ENCODE measurements around the gene IQGAP2.

IQGAP2 gene

DNA sequence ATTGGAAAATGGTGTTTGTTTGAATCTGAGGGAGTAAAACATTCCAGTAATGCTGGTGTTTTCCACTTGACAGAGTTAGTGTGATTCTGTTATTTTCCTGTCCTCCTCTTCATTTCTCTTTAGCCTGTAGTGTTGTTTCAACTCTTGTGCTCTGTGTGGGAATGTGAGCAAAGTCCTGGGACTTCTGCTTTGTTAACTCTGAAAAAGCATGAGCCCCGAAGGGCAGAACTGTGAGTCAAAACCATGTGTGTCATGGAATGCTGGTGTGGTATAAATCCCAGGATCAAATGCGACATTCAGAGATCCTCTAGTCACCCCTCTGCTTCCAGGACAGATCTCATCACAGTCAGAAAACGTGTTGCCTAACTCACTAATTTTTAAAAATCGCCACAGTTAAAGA, 321.8 kb downstream of the IQGAP2 start:
- DNase-seq = peak; percentile 89
- in situ Hi-C loops (cut with HindIII; ENCODE audit: low pct_ligation_motif_present, low sequenced_read_pairs) = no loop called here
- TF ChIP-seq, protein P1, sequence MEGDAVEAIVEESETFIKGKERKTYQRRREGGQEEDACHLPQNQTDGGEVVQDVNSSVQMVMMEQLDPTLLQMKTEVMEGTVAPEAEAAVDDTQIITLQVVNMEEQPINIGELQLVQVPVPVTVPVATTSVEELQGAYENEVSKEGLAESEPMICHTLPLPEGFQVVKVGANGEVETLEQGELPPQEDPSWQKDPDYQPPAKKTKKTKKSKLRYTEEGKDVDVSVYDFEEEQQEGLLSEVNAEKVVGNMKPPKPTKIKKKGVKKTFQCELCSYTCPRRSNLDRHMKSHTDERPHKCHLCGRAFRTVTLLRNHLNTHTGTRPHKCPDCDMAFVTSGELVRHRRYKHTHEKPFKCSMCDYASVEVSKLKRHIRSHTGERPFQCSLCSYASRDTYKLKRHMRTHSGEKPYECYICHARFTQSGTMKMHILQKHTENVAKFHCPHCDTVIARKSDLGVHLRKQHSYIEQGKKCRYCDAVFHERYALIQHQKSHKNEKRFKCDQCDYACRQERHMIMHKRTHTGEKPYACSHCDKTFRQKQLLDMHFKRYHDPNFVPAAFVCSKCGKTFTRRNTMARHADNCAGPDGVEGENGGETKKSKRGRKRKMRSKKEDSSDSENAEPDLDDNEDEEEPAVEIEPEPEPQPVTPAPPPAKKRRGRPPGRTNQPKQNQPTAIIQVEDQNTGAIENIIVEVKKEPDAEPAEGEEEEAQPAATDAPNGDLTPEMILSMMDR (IDR thresholded peaks at IDR 0.05; ENCODE audit: low read depth, low read length, missing control alignments) = no peak
- Histone ChIP-seq H3K27me3 (replicated peaks) (no peaks in the 10 kb centered on the region), H3K27ac (peak overlapping the region; percentile 74), H3K4me3 (ENCODE audit: low read depth, low read length) (no peak overlapping the region), H3K36me3 (replicated peaks) (peaks cover 4% of the 10 kb centered on the region)

DNA sequence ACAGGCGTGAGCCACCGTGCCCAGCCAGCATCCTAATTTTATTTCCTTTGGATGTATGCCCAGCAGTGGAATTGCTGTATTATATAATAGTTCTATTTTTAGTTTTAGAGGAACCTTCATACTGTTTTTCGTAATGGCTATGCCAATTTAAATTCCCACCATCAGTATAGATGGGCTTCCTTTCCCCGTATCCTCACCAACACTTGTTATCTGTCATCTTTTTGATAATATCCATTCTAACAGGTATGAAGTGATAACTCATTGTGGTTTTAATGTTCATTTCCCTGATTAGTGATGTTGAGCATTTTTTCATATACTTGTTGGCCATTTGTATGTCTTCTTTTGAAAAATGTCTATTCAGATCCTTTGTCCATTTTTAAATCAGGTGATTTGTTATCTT, 325.9 kb downstream of the IQGAP2 start:
- DNase-seq = no peak
- peaks cover 17% of the 10 kb centered on the region for H3K36me3 ChIP-seq (replicated peaks)
- in situ Hi-C loops (cut with HindIII; ENCODE audit: low pct_ligation_motif_present, low sequenced_read_pairs) = no loop called here
- TF ChIP-seq, protein P1 (IDR thresholded peaks at IDR 0.05; ENCODE audit: low read depth, low read length, missing control alignments) = no peak
- H3K27ac ChIP-seq = no peak overlapping the region
- H3K4me3 ChIP-seq (ENCODE audit: low read depth, low read length) = no peak overlapping the region
- H3K27me3 ChIP-seq (replicated peaks) = no peaks in the 10 kb centered on the region

- Histone ChIP-seq H3K27ac (no peak overlapping the region), H3K4me3 (ENCODE audit: low read depth, low read length) (no peak overlapping the region), H3K27me3 (replicated peaks) (no peaks in the 10 kb centered on the region), H3K36me3 (replicated peaks) (peaks cover 17% of the 10 kb centered on the region)
- no peak for DNase-seq
- in situ Hi-C loops (cut with HindIII; ENCODE audit: low pct_ligation_motif_present, low sequenced_read_pairs) = no loop called here
- TF ChIP-seq, protein P1 (IDR thresholded peaks at IDR 0.05; ENCODE audit: low read depth, low read length, missing control alignments) = no peak
Observed at GRCh38 chr5:76729373-76730290, 326.5 kb downstream of the IQGAP2 start.

- H3K27ac ChIP-seq = no peak overlapping the region
Observed at GRCh38 chr5:76732405-76733048, 329.4 kb downstream of the IQGAP2 start.

DNA sequence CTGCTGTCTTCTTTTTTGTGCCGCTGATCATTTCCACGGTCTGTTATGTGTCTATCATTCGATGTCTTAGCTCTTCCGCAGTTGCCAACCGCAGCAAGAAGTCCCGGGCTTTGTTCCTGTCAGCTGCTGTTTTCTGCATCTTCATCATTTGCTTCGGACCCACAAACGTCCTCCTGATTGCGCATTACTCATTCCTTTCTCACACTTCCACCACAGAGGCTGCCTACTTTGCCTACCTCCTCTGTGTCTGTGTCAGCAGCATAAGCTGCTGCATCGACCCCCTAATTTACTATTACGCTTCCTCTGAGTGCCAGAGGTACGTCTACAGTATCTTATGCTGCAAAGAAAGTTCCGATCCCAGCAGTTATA, 329.9 kb downstream of the IQGAP2 start:
- TF ChIP-seq, protein P1 (IDR thresholded peaks at IDR 0.05; ENCODE audit: low read depth, low read length, missing control alignments) = no peak
- in situ Hi-C loops (cut with HindIII; ENCODE audit: low pct_ligation_motif_present, low sequenced_read_pairs) = no loop called here
- DNase-seq = no peak

More at GRCh38 chr5:76732405-76733048, 329.4 kb downstream of the IQGAP2 start:
- Histone ChIP-seq H3K36me3 (replicated peaks) (peaks cover 13% of the 10 kb centered on the region), H3K4me3 (ENCODE audit: low read depth, low read length) (no peak overlapping the region), H3K27me3 (replicated peaks) (no peaks in the 10 kb centered on the region)
- TF ChIP-seq, protein P1 (IDR thresholded peaks at IDR 0.05; ENCODE audit: low read depth, low read length, missing control alignments) = no peak
- no peak for DNase-seq
- in situ Hi-C loops (cut with HindIII; ENCODE audit: low pct_ligation_motif_present, low sequenced_read_pairs) = no loop called here

More for the DNA sequence above, 329.9 kb downstream of the IQGAP2 start:
- Histone ChIP-seq H3K27me3 (replicated peaks) (no peaks in the 10 kb centered on the region), H3K4me3 (ENCODE audit: low read depth, low read length) (no peak overlapping the region), H3K27ac (no peak overlapping the region), H3K36me3 (replicated peaks) (peaks cover 13% of the 10 kb centered on the region)

Measured in brain microvascular endothelial cell (primary cell).